Measurements from ENCODE around the gene WDR90. TPM values are rescaled to one million over a fixed set of nuclear protein-coding genes. Genes with fewer than 3 reads are reported as not detected.
"Not testable (repeated sequence)": the region's sequence is repeated elsewhere in the genome, so short reads cannot be mapped to it uniquely, and the experiment has no call there.

The WDR90 gene
- polyA plus RNA-seq, 1 donor from 2014 or later, result 0.54 TPM

DNA sequence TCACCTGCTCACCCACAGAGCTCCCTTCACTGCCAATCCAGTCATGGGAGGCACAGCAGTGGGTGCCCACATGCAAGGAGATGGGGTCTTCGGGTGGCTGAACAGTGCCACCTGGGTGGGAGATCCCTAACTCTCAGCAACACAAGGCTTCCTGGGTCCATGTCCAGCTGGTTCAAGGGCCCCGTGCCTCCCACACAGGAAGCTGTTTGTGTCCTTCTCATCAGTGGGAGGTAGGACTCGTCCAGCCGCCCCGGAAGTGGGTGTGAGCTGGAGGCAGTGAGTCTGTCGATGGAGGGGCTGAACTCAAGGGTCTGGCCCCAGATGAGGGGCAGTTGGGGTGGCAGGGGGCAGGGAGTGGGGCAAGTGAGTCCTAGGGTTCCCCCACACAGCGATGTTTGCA lies 54.9 kb downstream of the WDR90 start:
- no peak overlapping the region for H3K27ac Mint-ChIP-seq
- peaks cover 2% of the 10 kb centered on the region for H3K36me3 Mint-ChIP-seq
- peaks cover 36% of the 10 kb centered on the region for H3K27me3 Mint-ChIP-seq
- H3K9me3 Mint-ChIP-seq, result no peaks in the 10 kb centered on the region
- H3K4me3 Mint-ChIP-seq, result no peak overlapping the region
- peaks cover 0 to 4% (median 3%) of the 10 kb centered on the region in 3 donors for H3K4me1 Mint-ChIP-seq

DNA sequence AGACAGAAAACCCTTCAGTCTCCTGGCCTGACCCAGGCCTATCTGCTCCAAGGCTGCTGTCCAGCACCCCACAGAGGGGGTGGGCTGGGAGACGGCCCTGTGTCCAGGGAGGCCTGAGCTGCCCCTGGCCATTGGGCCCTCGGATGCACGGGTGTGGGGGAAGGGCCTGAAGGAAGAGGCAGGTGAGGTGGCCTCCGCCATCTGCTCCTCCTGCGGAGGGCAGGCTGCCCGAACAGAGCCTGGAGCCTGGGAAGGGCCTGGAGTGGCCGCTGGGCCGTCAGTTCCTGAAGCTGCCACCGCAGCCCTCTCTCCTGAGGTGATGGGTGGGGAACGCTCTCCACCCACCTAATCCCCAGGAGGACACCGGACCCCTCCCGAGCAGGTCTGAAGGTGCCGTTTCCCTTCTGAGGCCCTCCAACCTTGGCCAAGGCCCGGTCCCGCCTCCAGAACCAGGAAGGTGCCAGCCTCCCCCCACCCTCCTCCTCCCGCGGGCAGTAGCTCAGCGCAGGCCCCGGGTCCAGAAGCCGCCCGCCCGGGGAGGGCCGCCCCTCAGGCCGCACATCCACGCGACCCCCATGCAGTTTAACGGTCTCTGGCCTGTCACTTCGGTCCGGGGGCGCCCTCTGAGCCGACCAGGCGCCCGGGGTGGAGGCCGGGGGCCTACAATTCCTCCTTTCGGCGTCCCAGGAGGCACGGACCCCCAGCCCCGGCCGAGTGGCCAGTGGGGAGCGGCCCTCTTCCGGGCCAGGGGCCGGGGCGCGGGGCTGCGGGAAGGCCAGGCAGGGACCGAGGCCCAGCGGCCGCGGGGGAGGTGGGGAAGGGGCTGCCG lies 55.6 kb downstream of the WDR90 start:
- Mint-ChIP-seq H3K36me3 (peaks cover 2% of the 10 kb centered on the region), H3K4me1 (peaks cover 0 to 3% (median 1%) of the 10 kb centered on the region in 3 donors), H3K9me3 (no peaks in the 10 kb centered on the region), H3K27ac (no peak overlapping the region), H3K4me3 (peak overlapping the region in 1 of 4 donors; percentile 33), H3K27me3 (peaks cover 40% of the 10 kb centered on the region)

DNA sequence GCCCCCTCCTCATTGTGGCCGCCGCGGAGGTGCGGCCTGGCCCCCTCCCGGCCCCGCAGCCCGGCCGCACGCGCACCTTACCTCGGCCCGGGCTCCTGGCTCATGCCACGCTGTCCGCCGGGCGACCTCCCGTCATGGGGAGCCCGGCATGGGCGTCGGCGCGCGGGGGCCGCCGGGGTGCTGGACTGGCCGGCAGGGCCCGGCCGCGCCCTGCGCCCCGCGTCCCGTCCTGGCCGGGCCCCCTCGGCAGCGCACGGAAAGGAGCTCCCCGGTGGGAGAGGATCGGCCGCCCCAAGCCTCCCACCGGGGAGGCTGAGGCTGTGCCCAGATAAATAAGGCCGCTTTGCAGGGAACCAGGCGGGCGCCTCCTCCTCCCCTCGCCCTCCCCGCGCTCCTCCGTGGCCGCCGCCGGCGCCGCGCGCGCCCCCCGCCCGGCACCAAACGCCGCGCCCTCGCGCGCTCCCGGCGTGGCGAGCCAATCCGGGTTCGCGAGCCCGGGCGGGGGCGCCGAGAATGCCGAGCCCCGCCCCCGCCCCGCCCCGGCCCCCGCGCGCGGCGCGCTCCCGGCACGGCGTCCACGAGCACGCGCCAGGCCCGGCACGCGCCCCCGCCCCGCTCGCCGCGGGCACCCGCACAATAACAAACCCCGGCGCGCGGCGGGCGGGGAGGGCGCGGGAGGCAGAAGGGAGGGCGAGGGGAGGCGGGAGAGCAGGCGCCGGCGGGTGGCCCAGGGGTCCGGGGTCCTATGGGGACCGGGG lies 56.4 kb downstream of the WDR90 start, which contains the start of gene FBXL16:
FBXL16 (minus strand) TSS at position 371 of the 758 bp plus-strand sequence. CDS start 8,396 bp downstream, outside the sequence.
- H3K27ac Mint-ChIP-seq, result no peak within 1 kb of the TSS
- peak within 1 kb of the TSS in 1 of 4 donors; percentile 8 for H3K4me3 Mint-ChIP-seq
- peaks cover 40% of the 10 kb centered on the region for H3K27me3 Mint-ChIP-seq
- no peaks in the 10 kb centered on the region for H3K9me3 Mint-ChIP-seq
- H3K36me3 Mint-ChIP-seq, result peaks cover 2% of the 10 kb centered on the region
- peaks cover 0 to 3% (median 1%) of the 10 kb centered on the region in 3 donors for H3K4me1 Mint-ChIP-seq

DNA sequence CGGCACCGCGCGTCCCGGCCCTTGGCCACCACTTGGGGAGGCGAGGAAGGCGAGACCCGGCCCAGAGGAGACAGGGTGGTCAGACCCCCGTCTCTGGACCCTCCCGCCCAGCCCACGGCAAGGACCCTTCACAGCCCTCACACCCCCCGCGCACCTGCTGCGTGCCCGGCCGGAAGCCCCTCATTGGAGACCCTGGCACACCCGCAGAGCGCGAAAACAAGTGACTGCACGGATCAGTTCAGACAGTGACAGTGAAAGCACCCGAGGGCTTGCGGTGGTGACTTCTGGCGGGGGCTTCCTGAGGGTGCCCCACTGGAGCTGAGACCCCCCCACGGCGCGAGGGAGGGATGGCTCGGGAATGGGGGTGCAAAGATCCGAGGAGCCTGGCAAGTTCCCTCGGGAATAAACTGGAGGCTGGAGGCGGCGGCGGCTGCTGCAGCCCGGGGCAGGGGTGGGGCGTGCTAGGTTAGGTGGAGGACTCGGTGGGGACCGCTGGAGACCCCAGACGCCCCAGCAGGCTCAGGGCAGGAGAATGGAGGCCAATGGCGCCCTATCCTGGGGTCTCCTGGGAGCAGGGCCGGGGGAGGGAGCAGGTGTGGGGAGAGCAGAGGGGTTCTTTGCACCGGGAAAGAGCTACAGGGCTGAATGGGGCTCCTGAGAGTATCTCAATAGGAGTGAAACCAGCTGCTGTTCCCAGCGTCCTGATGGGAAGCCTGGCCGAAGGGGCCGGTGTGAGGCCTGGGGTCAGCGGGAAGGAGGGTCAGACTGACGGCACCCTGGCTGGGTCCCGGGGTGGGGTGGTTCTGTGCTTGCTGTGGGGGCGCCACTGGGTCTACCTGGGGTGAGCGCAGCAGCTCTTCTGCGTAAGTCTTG lies 57.3 kb downstream of the WDR90 start:
- peaks cover 0 to 5% (median 1%) of the 10 kb centered on the region in 3 donors for H3K4me1 Mint-ChIP-seq
- peak overlapping the region in 1 of 4 donors; percentile 8 for H3K4me3 Mint-ChIP-seq
- peak overlapping the region in 1 of 3 donors; percentile 88 for H3K27ac Mint-ChIP-seq
- H3K9me3 Mint-ChIP-seq, result no peaks in the 10 kb centered on the region
- peaks cover 2% of the 10 kb centered on the region for H3K36me3 Mint-ChIP-seq
- peaks cover 37% of the 10 kb centered on the region for H3K27me3 Mint-ChIP-seq

DNA sequence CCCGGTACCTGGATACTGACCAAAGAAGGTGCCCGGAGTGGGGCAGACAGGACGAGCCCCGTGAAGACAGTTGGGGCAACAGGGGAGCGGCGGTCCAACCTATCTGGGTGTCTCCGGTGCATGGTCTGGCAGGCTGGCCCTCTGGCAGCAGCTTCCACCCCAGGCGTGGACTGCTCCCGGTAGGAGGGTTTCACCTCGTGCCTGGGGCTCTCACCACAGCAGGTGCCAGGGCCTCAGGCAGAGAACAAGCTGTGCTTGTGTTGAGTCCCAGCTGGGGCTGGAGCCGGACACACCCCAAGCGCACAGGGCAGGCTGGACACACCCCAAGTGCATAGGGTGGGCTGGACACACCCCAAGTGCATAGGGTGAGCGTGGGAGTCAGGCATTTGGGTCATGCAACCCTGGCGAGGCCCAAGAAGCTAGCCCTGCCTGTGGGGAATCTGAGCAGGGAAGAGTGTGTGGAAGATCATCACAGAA lies 57.9 kb downstream of the WDR90 start:
- Mint-ChIP-seq H3K36me3 (peaks cover 2% of the 10 kb centered on the region), H3K4me3 (no peak overlapping the region), H3K4me1 (peaks cover 0 to 5% (median 1%) of the 10 kb centered on the region in 3 donors), H3K27me3 (peaks cover 32% of the 10 kb centered on the region), H3K9me3 (no peaks in the 10 kb centered on the region), H3K27ac (peak overlapping the region in 1 of 3 donors; percentile 88)

DNA sequence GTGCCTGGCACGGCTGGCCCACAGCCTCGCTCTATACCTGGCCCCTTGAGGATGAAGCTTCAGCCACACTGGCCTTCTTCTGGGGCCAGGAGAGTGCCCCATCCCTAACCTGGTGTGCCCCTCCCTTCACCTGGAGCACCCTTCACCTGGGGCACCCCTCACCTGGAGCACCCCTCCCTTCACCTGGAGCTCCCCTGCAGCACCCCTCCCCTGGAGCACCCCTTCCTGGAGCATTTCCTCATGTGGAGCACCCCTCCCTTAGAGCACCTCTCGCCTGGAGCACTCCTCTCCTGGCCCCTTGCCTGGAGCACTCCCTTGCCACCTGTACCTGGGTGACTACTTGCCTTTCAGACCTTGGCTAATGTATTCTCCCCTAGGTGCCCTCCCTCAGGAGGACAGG lies 58.9 kb downstream of the WDR90 start:
- Mint-ChIP-seq H3K27me3 (peaks cover 31% of the 10 kb centered on the region), H3K4me3 (peak overlapping the region in 1 of 4 donors; percentile 50), H3K36me3 (no peaks in the 10 kb centered on the region), H3K9me3 (no peaks in the 10 kb centered on the region), H3K4me1 (peaks cover 1 to 5% (median 4%) of the 10 kb centered on the region in 3 donors), H3K27ac (no peak overlapping the region)

DNA sequence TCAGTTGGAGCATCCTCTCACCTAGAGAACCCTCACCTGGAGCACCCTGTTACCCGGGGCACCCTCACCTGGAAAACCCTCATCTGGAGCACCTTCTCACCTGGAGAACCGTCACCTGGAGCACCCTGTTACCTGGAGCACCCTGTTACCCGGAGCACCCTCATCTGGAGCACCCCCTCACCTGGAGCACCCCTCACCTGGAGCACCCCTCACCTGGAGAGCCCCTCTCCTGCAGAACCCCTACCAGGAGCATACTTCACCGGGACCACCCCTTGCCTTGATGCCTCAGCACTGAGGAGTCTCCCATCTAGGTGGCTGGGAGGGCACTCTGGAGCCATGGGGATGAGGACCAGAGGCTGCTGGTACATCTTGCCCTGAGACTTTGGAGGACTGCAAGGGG lies 59.8 kb downstream of the WDR90 start:
- H3K36me3 Mint-ChIP-seq, result no peaks in the 10 kb centered on the region
- peaks cover 35% of the 10 kb centered on the region for H3K27me3 Mint-ChIP-seq
- H3K4me1 Mint-ChIP-seq, result peaks cover 1 to 5% (median 4%) of the 10 kb centered on the region in 3 donors
- H3K9me3 Mint-ChIP-seq, result no peaks in the 10 kb centered on the region
- H3K4me3 Mint-ChIP-seq, result peak overlapping the region in 1 of 4 donors; percentile 50
- peak overlapping the region in 2 of 3 donors; percentile 21 to 80 for H3K27ac Mint-ChIP-seq

DNA sequence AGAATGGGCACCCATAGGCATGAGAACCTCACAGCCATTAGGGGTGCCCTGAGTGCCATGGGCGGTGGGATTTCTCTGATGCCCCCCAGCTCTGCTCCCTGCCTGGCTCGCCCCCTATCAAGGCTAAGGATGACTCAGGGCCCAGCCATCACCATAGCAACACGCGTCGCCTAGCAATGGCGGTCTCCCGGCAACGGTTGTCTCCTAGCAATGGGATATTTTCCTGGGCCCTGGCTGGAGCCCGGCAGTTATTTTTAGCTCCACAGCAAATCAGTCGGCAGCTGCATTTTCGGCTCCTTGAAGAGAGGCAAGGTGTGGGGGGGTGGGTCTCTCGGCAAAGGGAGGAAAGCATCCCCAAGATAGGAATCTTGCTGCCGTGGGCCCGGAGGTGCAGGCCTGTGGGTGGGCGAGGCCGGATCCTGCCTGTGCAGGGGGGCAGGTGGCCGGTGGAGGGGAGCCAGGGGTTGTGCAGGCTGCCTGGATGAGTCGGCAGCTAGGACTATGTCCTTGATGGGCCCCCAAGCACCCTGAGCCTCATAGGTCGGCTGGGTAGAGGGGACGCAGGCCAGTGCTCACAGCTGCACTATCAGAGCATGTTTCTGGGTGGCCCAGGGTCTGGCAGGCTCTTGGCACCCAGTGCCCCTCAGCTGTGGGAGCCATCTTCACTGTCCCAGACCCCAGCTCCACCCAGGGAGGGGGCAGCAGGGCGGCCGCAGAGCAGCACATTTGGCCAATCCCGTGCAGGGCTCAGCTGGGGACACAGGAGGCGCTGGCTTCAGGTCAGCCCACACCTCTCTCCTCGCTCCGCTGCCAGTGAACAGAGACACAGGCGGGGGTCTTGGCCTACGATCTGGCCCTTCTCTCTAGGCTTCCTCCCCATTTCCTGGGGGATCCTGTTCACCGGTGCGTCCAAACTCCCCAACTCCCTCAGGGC lies 60.7 kb downstream of the WDR90 start:
- peaks cover 36% of the 10 kb centered on the region for H3K27me3 Mint-ChIP-seq
- no peaks in the 10 kb centered on the region for H3K9me3 Mint-ChIP-seq
- H3K4me1 Mint-ChIP-seq, result peaks cover 1 to 4% (median 3%) of the 10 kb centered on the region in 3 donors
- no peaks in the 10 kb centered on the region for H3K36me3 Mint-ChIP-seq
- peak overlapping the region in 1 of 4 donors; percentile 4 for H3K4me3 Mint-ChIP-seq
- no peak overlapping the region for H3K27ac Mint-ChIP-seq

DNA sequence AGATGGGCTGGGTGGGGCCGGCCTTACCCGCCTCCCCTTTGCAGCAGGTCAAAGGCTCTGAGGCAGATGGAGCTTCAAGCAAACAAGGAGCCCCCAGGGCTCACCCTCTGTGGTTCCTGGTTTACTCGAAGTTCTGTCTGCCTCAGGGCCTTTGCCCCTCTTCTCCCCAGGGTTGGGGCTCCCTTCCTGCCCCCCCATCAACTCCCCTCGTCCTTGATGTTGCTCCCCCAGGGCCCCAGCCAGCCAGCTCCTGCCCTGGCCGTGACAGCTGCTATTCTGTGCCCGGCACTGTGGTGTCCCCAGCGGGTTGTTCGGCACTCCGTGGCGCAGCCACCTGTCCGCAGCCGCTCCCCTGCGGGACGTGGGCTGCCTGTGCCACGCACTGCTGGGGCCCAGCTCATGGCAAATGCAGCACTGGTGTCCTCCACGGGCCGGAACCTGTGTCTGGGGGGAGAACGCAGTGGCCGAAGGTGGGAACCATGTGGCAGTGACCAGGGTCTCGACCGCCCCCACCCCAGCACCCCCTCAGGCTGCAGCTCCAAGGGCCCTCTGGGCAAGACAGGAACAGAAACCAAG lies 61.4 kb downstream of the WDR90 start:
- H3K4me3 Mint-ChIP-seq, result peak overlapping the region in 1 of 4 donors; percentile 12
- H3K27ac Mint-ChIP-seq, result no peak overlapping the region
- no peaks in the 10 kb centered on the region for H3K9me3 Mint-ChIP-seq
- H3K27me3 Mint-ChIP-seq, result peaks cover 36% of the 10 kb centered on the region
- H3K4me1 Mint-ChIP-seq, result peaks cover 1 to 4% (median 3%) of the 10 kb centered on the region in 3 donors
- H3K36me3 Mint-ChIP-seq, result no peaks in the 10 kb centered on the region

DNA sequence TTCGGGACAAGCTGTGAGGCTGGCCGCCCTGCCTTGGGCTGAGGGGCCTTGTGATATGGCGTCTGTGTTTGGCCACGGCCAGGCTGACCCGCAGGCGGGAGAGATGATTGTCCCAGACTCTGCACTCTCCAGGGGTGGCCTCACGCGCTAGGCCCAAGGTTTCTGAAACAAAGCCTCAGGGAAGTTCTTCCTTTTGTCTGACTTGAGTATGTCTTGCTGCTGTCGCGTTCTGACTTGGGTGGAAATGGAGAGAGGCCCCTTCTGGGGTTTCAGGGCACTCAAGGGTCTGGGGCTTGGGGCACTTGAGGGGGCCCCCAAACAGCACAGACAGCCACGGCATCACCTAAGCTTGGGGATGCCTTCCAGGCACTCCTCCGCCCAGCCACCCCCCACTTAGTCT lies 61.9 kb downstream of the WDR90 start:
- peak overlapping the region in 1 of 4 donors; percentile 12 for H3K4me3 Mint-ChIP-seq
- no peaks in the 10 kb centered on the region for H3K36me3 Mint-ChIP-seq
- peak overlapping the region in 1 of 3 donors; percentile 28 for H3K27ac Mint-ChIP-seq
- peaks cover 1 to 4% (median 3%) of the 10 kb centered on the region in 3 donors for H3K4me1 Mint-ChIP-seq
- peaks cover 39% of the 10 kb centered on the region for H3K27me3 Mint-ChIP-seq
- H3K9me3 Mint-ChIP-seq, result no peaks in the 10 kb centered on the region

DNA sequence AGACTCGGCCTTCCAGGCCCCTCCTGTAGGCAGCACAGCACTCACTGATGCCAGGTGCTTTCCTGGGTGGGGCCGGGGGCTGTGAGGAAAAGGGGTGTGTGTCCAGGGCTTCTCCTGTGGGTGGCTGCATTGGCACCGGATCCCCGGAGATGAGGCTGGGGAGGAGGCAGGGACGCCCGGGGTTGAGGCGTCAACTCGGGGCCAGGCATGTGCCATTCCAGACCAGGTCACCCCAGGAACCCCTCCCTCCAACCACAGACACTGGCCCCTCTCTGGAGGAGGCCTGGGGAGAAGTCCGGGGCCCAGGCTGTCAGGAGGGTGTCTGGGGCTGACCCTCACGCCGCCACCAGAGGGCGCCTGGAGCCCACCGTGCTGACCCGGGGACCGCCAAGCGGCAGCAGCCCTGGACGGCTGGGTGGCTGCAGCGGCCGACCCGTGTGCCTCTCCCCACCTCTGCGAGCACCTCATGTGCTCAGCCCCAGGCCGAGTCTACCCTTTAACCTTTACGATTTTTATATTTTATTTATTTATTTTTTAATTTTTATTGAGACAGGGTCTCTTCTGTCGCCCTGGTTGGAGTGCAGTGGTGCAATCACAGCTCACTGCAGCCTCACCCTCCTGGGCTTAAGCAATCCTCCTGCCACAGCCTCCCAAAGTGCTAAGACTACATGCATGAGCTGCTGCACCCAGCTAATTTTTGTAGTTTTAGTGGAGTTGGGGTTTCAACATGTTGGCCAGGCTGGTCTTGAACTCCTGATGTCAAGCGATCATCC lies 62.6 kb downstream of the WDR90 start:
- H3K27me3 Mint-ChIP-seq, result peaks cover 39% of the 10 kb centered on the region
- H3K36me3 Mint-ChIP-seq, result no peaks in the 10 kb centered on the region
- no peaks in the 10 kb centered on the region for H3K9me3 Mint-ChIP-seq
- H3K4me1 Mint-ChIP-seq, result peaks cover 0 to 4% (median 3%) of the 10 kb centered on the region in 3 donors
- peak overlapping the region in 1 of 3 donors; percentile 28 for H3K27ac Mint-ChIP-seq
- peak overlapping the region in 1 of 4 donors; percentile 48 for H3K4me3 Mint-ChIP-seq

DNA sequence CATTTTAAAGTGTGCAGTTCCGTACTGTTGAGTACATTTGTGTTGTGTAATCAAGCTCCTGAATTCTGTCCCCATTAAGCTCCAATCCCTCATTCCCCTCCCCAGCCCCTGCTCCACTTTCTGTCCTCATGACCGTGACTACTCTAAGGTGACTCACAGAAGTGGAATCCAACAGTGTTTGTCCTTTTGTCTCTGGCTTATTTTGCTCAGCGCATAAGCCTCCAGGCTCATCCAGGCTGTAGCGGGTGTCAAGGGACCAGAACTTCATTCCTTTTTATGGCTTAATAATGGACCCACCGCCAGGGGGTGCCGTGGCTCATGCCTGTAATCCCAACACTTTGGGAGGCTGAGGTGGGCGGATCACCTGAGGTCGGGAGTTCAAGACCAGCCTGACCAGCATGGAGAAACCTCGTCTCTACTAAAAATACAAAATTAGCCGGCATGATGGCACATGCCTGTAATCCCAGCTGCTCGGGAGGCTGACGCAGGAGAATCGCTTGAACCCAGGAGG lies 63.6 kb downstream of the WDR90 start:
- not testable (repeated sequence) for H3K36me3 Mint-ChIP-seq, H3K9me3 Mint-ChIP-seq, H3K4me1 Mint-ChIP-seq
- H3K27ac Mint-ChIP-seq, result peak overlapping the region in 1 of 3 donors; percentile 71
- peaks cover 35% of the 10 kb centered on the region for H3K27me3 Mint-ChIP-seq
- peak overlapping the region in 1 of 4 donors; percentile 85 for H3K4me3 Mint-ChIP-seq
